ENCODE data around the gene INSR. TPM values are rescaled to one million over a fixed set of nuclear protein-coding genes. Genes with fewer than 3 reads are reported as not detected.
A peak's percentile ranks its signal among the peaks of the same experiment; 100 is the strongest.
"Not testable (repeated sequence)": the region's sequence is repeated elsewhere in the genome, so short reads cannot be mapped to it uniquely, and the experiment has no call there.

The INSR gene
- total RNA-seq, 1 experiment from 2014 or later: 2.5 TPM

- H3K27ac ChIP-seq (ENCODE audit: low read length); BruUV-seq (replicated peaks); POLR2A ChIA-PET: not testable (repeated sequence)
Observed at GRCh38 chr19:7067122-7067521, 227.1 kb downstream of the INSR start.

GRCh38 chr19:7063764-7064418 lies 230.3 kb downstream of the INSR start:
- DNase-seq (ENCODE audit: low read depth, low spot score): no peak
- no peaks in the 10 kb centered on the region for H3K36me3 ChIP-seq (ENCODE audit: control insufficient read depth, insufficient read depth, low read length)
- BruUV-seq (replicated peaks): no TSS peak
- no peak for TF ChIP-seq SIN3A (IDR thresholded peaks at IDR 0.05; ENCODE audit: borderline replicate concordance, insufficient read depth, low read depth, low read length)
- no peak for TF ChIP-seq REST (IDR thresholded peaks at IDR 0.05; ENCODE audit: insufficient read depth in 1 of 2, low read depth in 2 of 2, low read length in 1 of 2)
- TF ChIP-seq CTCF (IDR thresholded peaks at IDR 0.05): no peak
- TF ChIP-seq POLR2AphosphoS5 (IDR thresholded peaks at IDR 0.05; ENCODE audit: low read depth, low read length): no peak
- no peak for TF ChIP-seq TCF7L2 (IDR thresholded peaks at IDR 0.05; ENCODE audit: low read depth, low read length)
- no peaks in the 10 kb centered on the region for H3K4me1 ChIP-seq (ENCODE audit: control insufficient read depth, insufficient read depth, low read length)
- H3K4me3 ChIP-seq (ENCODE audit: low read depth in 2 of 2, low read length in 2 of 2): no peak overlapping the region
- ChIA-PET POLR2A (no interaction called here), CTCF (no interaction called here)
- intact Hi-C loops (cut with micrococcal nuclease; ENCODE audit: unreplicated experiment) (no loop called here), in situ Hi-C loops (cut with HindIII; ENCODE audit: low pct_unique_long_range_greater_than_20kb, low sequenced_read_pairs) (no loop called here)
- H3K27me3 ChIP-seq (ENCODE audit: control insufficient read depth, insufficient read depth, low read length): no peaks in the 10 kb centered on the region
- no peak for ATAC-seq
- no peaks in the 10 kb centered on the region for H3K9me3 ChIP-seq (ENCODE audit: control insufficient read depth, insufficient read depth, low read depth, low read length)
- H3K27ac ChIP-seq (ENCODE audit: low read length): no peak overlapping the region

More at GRCh38 chr19:7067122-7067521, 227.1 kb downstream of the INSR start:
- peak; percentile 71 for TF ChIP-seq CTCF (IDR thresholded peaks at IDR 0.05)
- intact Hi-C loops (cut with micrococcal nuclease; ENCODE audit: unreplicated experiment); in situ Hi-C loops (cut with HindIII; ENCODE audit: low pct_unique_long_range_greater_than_20kb, low sequenced_read_pairs); ATAC-seq; H3K9me3 ChIP-seq (ENCODE audit: control insufficient read depth, insufficient read depth, low read depth, low read length); H3K4me1 ChIP-seq (ENCODE audit: control insufficient read depth, insufficient read depth, low read length); CTCF ChIA-PET; H3K4me3 ChIP-seq (ENCODE audit: low read depth in 2 of 2, low read length in 2 of 2); DNase-seq (ENCODE audit: low read depth, low spot score); H3K36me3 ChIP-seq (ENCODE audit: control insufficient read depth, insufficient read depth, low read length); H3K27me3 ChIP-seq (ENCODE audit: control insufficient read depth, insufficient read depth, low read length): not testable (repeated sequence)

Data from Panc1 (cell line).